ENCODE measurements around the gene D2HGDH.
"Not testable (repeated sequence)": the region's sequence is repeated elsewhere in the genome, so short reads cannot be mapped to it uniquely, and the experiment has no call there.

Gene D2HGDH

GRCh38 chr2:241724975-241725870 is 9.2 kb upstream of the D2HGDH start:
- DNase-seq (ENCODE audit: low spot score) = peak; percentile 23

- DNase-seq (ENCODE audit: low spot score) = peak; percentile 6
Observed at GRCh38 chr2:241726459-241726858, 8.0 kb upstream of the D2HGDH start.

GRCh38 chr2:241728000-241728399 is 6.4 kb upstream of the D2HGDH start:
- DNase-seq (ENCODE audit: low spot score) = no peak

- DNase-seq (ENCODE audit: low spot score) = no peak
Observed at GRCh38 chr2:241728627-241729026, 5.8 kb upstream of the D2HGDH start.

- no peak for DNase-seq (ENCODE audit: low spot score)
Observed at GRCh38 chr2:241729868-241730267, 4.6 kb upstream of the D2HGDH start.

GRCh38 chr2:241730671-241731293 is 3.6 kb upstream of the D2HGDH start:
- no peak for DNase-seq (ENCODE audit: low spot score)

- DNase-seq (ENCODE audit: low spot score) = not testable (repeated sequence)
Observed at GRCh38 chr2:241732513-241733186, 1.8 kb upstream of the D2HGDH start.

- no peak for DNase-seq (ENCODE audit: low spot score)
Observed at GRCh38 chr2:241733391-241734207, 831 bp upstream of the D2HGDH start.

GRCh38 chr2:241734208-241734466 is 293 bp upstream of the D2HGDH start:
- no peak for DNase-seq (ENCODE audit: low spot score)

GRCh38 chr2:241736111-241736510 is 1.7 kb downstream of the D2HGDH start:
- no peak for DNase-seq (ENCODE audit: low spot score)

- no peak for DNase-seq (ENCODE audit: low spot score)
Observed at GRCh38 chr2:241738040-241738686, 3.7 kb downstream of the D2HGDH start.

GRCh38 chr2:241739177-241739576 is 4.7 kb downstream of the D2HGDH start:
- no peak for DNase-seq (ENCODE audit: low spot score)

- DNase-seq (ENCODE audit: low spot score) = no peak
Observed at GRCh38 chr2:241739651-241740050, 5.2 kb downstream of the D2HGDH start.

- DNase-seq (ENCODE audit: low spot score) = no peak
Observed at GRCh38 chr2:241741016-241741415, 6.6 kb downstream of the D2HGDH start.

- DNase-seq (ENCODE audit: low spot score) = no peak
Observed at GRCh38 chr2:241742320-241742939, 8.0 kb downstream of the D2HGDH start.

- DNase-seq (ENCODE audit: low spot score) = not testable (repeated sequence)
Observed at GRCh38 chr2:241743008-241743407, 8.6 kb downstream of the D2HGDH start.

- no peak for DNase-seq (ENCODE audit: low spot score)
Observed at GRCh38 chr2:241743620-241744019, 9.2 kb downstream of the D2HGDH start.

- DNase-seq (ENCODE audit: low spot score) = no peak
Observed at GRCh38 chr2:241744028-241744754, 9.8 kb downstream of the D2HGDH start.

- no peak for DNase-seq (ENCODE audit: low spot score)
Observed at GRCh38 chr2:241745276-241745675, 10.8 kb downstream of the D2HGDH start.

GRCh38 chr2:241746084-241746483 is 11.7 kb downstream of the D2HGDH start:
- no peak for DNase-seq (ENCODE audit: low spot score)
